Stimulated activated naive CD8-positive, alpha-beta T cell treated with anti-CD3 and anti-CD28 coated beads, Interleukin-15, amount 100 ng/mL, for 72 hours (primary cell): ENCODE measurements around the gene PITRM1.

Experiments
- ATAC-seq: fragments of 150-1000 bp; cut with Tn5 transposase; 2 replicates; pipeline ENCODE4 v1.10.0; 2021; ENCODE audit warnings: mild to moderate bottlenecking, moderate library complexity
- DNase-seq, 2 donors: peaks; one replicate each; pipeline ENCODE4 v3.0.0; 2021 to 2022
- H3K27ac Mint-ChIP-seq, 2 donors: one replicate each; pipeline ENCODE4 v1.8.0; 2022; ENCODE audit warnings: mild to moderate bottlenecking in 2 of 2, mixed read lengths in 2 of 2, moderate library complexity in 2 of 2
- H3K27me3 Mint-ChIP-seq: one replicate; pipeline ENCODE4 v1.8.0; 2022; ENCODE audit warnings: mixed read lengths
- H3K4me1 Mint-ChIP-seq: one replicate; pipeline ENCODE4 v1.8.0; 2022; ENCODE audit warnings: mild to moderate bottlenecking, mixed read lengths
- H3K4me3 Mint-ChIP-seq, 2 donors: one replicate each; pipeline ENCODE4 v1.8.0; 2022; ENCODE audit warnings: mild to moderate bottlenecking in 2 of 2, mixed read lengths in 2 of 2, moderate library complexity in 1 of 2
- H3K9me3 Mint-ChIP-seq, 2 donors: one replicate each; pipeline ENCODE4 v1.8.0; 2022; ENCODE audit warnings: mixed read lengths in 2 of 2

Gene PITRM1

GRCh38 chr10:3140280-3140679 is 32.3 kb downstream of the PITRM1 start:
- H3K27ac Mint-ChIP-seq, result no peak overlapping the region
- H3K4me3 Mint-ChIP-seq, result no peak overlapping the region
- H3K9me3 Mint-ChIP-seq, result no peaks in the 10 kb centered on the region
- no peaks in the 10 kb centered on the region for H3K27me3 Mint-ChIP-seq
- no peaks in the 10 kb centered on the region for H3K4me1 Mint-ChIP-seq
- DNase-seq (no peak), ATAC-seq (no peak)

DNA sequence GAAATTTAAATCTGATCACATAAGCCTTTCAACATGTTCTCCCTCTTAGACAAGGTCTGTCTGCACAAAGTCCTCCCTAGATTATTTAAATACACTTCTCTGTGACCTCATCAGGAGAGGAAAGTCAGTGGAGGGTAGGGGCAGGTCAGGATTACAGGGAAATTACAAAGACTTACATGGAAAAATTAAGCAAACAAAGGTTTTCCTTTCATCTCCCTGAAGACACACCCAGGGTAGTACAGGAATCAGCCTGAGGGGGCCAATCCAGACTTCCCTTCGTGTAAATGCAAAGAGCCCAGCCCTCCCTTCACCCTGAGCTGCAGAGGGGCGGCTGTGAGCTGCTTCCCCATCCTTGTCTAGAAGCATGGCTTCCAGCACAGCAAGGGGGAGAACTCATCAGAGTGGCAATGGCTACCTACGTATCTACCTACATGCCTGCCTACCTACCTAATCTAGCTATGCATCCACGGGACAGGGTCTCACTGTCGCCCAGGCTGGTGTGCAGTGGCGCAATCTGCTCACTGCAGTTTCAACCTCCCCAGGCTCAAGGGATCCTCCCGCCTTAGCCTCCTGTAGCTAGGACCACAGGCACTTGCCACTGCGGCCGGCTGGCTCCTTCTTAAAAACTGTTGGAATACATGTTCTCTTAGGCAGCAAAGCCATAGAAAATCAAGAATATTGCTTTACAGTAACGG is 33.2 kb downstream of the PITRM1 start:
- DNase-seq, result no peak
- H3K4me3 Mint-ChIP-seq, result no peak overlapping the region
- peak overlapping the region; percentile 43 to 79 for H3K27ac Mint-ChIP-seq
- no peaks in the 10 kb centered on the region for H3K4me1 Mint-ChIP-seq
- no peak for ATAC-seq
- H3K9me3 Mint-ChIP-seq, result no peaks in the 10 kb centered on the region
- no peaks in the 10 kb centered on the region for H3K27me3 Mint-ChIP-seq

DNA sequence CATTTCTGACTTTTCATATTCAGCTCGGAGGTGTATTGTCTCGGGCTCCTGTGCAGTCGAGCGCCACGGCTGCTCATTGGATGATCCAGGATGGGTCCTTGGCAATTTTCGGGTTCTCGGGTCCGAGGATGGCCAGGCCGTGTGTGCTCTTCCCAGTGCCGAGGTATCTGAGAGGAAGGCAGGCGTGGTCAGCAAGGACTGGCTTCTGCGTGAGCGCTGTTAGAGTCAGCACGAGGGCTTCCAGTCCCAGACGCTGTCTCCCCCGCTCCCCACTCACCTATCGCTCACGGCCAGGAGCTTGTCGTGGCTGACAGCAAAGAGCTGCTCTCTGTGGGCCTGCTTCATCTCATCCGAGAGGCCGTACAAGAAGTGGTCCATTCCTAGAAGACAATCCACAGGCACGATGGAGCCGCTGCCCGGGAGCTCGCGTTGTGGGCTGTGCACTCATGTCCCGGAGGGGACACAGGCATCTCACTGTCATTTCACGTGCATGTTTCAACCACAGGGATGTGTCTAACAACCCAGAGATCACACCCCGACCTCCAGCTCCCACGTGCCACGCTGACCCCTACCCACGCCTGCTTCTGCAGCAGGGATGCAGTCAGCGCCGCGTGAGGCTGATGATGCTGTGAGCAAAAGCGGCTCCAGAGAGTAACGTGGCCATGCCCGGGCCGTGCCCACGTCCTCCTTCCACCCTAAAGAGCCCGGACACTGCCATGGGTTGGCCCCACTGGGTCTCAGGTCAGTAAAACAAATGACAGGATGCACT is 34.4 kb downstream of the PITRM1 start:
- no peak for ATAC-seq

DNA sequence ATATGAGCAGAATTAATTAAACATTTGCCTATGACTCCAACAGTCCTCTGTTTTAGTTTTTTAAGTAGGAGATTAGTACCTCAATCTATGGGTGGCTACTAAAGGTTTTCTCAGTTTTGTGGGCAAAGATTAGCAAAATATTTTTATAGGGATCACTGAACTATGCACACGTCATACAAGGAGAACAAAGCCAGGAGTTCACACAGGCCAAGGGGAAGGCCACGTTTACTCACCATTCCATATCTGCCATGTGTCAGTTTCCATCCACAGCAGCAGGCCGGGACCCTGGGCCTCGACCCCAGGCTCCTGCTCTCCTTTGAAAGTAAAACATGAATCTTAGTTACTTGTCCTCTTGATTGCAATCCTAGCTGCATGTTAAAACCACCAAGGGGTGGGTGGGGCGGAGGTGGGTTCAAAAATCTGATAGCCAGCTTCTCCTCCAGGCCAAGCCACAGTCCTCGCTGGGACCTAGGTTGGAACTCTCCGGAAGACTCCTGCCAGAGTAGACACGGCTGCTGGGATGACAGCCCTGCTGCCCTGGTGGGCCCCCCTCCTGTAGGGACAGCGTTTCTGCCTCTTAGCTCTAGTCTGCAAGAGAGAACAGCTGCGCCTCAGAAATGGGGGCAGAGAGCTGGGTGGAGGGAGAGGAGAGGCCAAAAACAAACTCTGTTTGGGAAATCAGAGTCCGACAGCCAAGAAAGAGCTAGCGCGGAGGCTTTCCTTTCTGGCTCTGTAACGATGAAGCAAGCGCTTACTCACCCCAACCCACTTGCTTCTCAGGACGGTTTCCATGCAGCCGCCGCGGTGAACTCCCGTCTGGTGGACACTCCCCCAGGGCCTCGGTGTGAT is 35.6 kb downstream of the PITRM1 start:
- H3K27me3 Mint-ChIP-seq, result no peaks in the 10 kb centered on the region
- no peak overlapping the region for H3K27ac Mint-ChIP-seq
- no peaks in the 10 kb centered on the region for H3K9me3 Mint-ChIP-seq
- DNase-seq, result no peak
- H3K4me3 Mint-ChIP-seq, result no peak overlapping the region
- ATAC-seq, result no peak
- no peaks in the 10 kb centered on the region for H3K4me1 Mint-ChIP-seq

More for the DNA sequence above, 34.4 kb downstream of the PITRM1 start:
- no peaks in the 10 kb centered on the region for H3K9me3 Mint-ChIP-seq
- no peak for DNase-seq
- H3K4me1 Mint-ChIP-seq, result no peaks in the 10 kb centered on the region
- no peak overlapping the region for H3K4me3 Mint-ChIP-seq
- H3K27me3 Mint-ChIP-seq, result no peaks in the 10 kb centered on the region
- peak overlapping the region in 1 of 2 donors; percentile 83 for H3K27ac Mint-ChIP-seq

DNA sequence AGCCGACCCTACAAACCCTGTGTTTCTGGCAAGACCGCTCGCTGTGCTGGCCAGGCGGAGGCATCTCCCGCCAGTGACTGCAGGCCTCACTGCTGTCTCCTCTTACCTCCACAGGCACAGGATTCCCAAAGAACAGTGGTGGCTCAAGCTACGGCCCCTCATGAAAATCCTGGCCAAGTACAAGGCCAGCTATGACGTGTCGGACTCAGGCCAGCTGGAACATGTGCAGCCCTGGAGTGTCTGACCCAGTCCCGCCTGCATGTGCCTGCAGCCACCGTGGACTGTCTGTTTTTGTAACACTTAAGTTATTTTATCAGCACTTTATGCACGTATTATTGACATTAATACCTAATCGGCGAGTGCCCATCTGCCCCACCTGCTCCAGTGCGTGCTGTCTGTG is 36.2 kb downstream of the PITRM1 start:
- no peak overlapping the region for H3K4me3 Mint-ChIP-seq
- H3K27ac Mint-ChIP-seq, result peak overlapping the region in 1 of 2 donors; percentile 48
- H3K9me3 Mint-ChIP-seq, result no peaks in the 10 kb centered on the region

GRCh38 chr10:3135006-3135405 is 37.6 kb downstream of the PITRM1 start:
- peak overlapping the region; percentile 31 to 87 for H3K27ac Mint-ChIP-seq
- ATAC-seq (no peak), DNase-seq (no peak)
- H3K4me1 Mint-ChIP-seq, result no peaks in the 10 kb centered on the region
- H3K4me3 Mint-ChIP-seq, result no peak overlapping the region
- no peaks in the 10 kb centered on the region for H3K9me3 Mint-ChIP-seq
- H3K27me3 Mint-ChIP-seq, result no peaks in the 10 kb centered on the region

More for the DNA sequence above, 36.2 kb downstream of the PITRM1 start:
- no peaks in the 10 kb centered on the region for H3K4me1 Mint-ChIP-seq
- H3K27me3 Mint-ChIP-seq, result no peaks in the 10 kb centered on the region
- ATAC-seq (no peak), DNase-seq (no peak)

- ATAC-seq (no peak), DNase-seq (no peak)
- no peaks in the 10 kb centered on the region for H3K27me3 Mint-ChIP-seq
- H3K27ac Mint-ChIP-seq, result peak overlapping the region; percentile 54 to 88
- H3K4me3 Mint-ChIP-seq, result no peak overlapping the region
- no peaks in the 10 kb centered on the region for H3K4me1 Mint-ChIP-seq
- H3K9me3 Mint-ChIP-seq, result no peaks in the 10 kb centered on the region
Observed at GRCh38 chr10:3133948-3134347, 38.6 kb downstream of the PITRM1 start.

GRCh38 chr10:3132036-3133025 is 40.3 kb downstream of the PITRM1 start:
- peak overlapping the region in 1 of 2 donors; percentile 87 for H3K27ac Mint-ChIP-seq
- ATAC-seq (no peak), DNase-seq (no peak)
- no peaks in the 10 kb centered on the region for H3K27me3 Mint-ChIP-seq
- no peaks in the 10 kb centered on the region for H3K9me3 Mint-ChIP-seq
- H3K4me3 Mint-ChIP-seq, result no peak overlapping the region
- H3K4me1 Mint-ChIP-seq, result no peaks in the 10 kb centered on the region

DNA sequence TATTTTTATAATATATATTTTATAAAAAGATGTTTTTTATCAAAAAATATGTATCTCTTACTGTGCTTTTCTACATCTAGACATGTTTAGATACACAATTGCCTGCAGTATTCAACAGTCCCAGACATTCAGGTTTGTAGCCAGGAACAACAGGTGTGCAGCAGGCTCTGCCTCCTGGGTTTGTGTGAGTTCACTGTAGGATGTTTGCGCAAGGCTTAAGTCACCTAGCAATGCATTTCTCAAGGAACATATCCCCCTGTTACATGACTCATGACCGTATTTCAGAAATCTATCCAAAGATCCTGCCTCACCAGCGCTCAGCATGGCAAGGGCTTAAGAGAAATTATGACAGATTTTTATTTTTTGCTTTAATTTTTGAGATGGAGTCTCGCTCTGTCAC is 41.5 kb downstream of the PITRM1 start:
- no peak for DNase-seq
- no peak overlapping the region for H3K4me3 Mint-ChIP-seq
- no peaks in the 10 kb centered on the region for H3K9me3 Mint-ChIP-seq
- H3K27ac Mint-ChIP-seq, result no peak overlapping the region
- H3K27me3 Mint-ChIP-seq, result no peaks in the 10 kb centered on the region
- H3K4me1 Mint-ChIP-seq, result no peaks in the 10 kb centered on the region
- ATAC-seq, result no peak

DNA sequence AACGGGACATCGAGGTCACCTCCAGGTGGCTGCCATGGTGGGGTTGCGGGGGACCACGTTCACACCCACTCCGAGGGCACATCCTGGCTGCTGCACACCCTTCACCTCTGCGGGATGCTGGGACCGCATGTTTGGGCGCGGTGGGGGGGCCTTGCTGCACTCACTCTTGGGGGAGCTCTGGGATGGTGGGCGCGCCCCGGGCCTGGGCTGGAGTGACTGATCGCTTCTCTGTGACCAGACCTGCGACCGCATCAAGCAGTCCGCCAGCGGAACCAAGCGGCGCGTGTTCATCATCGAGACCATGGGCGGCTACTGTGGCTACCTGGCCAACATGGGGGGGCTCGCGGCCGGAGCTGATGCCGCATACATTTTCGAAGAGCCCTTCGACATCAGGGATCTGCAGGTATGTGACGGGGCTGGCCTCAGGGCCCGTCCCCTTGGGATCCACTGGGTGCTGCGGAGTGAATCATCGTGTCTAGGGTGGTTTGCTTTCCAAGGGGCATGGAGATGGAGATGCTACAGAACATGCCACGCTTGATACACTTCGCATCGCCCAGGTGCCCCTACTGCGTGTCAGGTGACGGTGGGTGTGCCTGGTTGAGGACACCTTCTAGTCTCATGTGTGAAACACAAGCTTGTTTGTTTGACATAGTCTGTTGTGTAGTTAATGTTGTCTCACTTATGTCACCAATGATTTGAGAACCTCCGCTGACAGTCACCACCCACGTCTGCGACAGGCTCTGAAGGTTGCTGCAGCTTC is 42.8 kb downstream of the PITRM1 start:
- Mint-ChIP-seq H3K9me3 (no peaks in the 10 kb centered on the region), H3K4me1 (no peaks in the 10 kb centered on the region), H3K27me3 (no peaks in the 10 kb centered on the region), H3K4me3 (no peak overlapping the region), H3K27ac (no peak overlapping the region)
- no peak for DNase-seq
- no peak for ATAC-seq

DNA sequence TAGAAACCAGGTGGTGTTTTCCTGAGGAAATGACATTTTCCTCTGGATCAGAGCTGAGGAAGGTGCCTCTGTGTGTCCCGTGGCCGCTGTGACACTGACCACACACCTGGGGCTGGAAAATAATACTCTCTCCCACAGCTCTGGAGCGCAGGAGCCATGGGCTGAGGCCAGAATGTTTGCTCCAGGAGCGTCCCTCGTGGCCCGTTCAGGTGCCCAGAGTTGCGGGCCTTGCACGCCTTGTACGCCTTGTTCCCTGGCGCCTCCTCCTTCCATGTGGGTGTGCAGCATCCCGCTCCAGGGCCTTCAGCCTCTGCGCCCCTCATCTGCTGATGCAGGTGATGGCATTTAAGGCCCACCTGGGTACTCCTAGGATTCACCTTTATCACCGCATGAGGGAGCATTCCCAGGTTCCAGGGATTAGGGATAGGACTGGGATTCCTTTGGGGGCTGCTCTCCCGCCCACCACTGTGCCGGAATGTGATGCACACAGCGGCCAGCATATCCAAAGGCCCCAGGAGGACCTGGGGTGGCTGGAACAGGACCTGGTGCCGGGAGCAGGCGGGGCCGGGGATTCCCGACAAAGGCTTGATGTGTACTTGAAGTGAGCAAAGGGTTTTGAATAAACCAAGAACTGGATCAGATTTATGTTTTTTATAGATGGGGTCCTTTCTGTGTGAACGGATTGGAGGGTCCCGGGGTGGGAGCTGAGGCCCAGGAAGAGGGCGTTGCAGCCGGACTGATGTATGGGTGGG is 44.0 kb downstream of the PITRM1 start:
- H3K4me3 Mint-ChIP-seq, result no peak overlapping the region
- peak overlapping the region in 1 of 2 donors; percentile 97 for H3K27ac Mint-ChIP-seq
- no peak for ATAC-seq
- no peak for DNase-seq
- H3K9me3 Mint-ChIP-seq, result no peaks in the 10 kb centered on the region
- no peaks in the 10 kb centered on the region for H3K27me3 Mint-ChIP-seq
- no peaks in the 10 kb centered on the region for H3K4me1 Mint-ChIP-seq

DNA sequence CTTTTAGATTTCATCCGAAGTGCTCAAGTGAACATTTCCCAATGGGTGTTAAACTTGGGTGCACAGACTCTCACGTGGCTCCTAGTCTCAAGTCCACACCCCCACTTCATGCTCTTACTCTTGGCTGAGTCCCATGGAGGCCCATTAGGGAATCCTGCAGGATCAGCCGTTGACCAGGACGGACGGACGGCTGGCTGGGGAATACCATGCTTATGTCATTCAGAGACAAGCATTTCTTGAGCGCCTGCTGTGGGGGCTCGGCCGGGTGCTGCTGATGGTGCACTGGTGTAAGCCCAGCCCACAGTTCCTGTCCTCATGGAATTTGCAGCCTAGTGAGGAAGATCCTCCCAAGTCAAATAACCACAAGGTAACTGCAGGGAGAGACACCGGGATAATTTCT is 44.7 kb downstream of the PITRM1 start:
- Mint-ChIP-seq H3K4me1 (no peaks in the 10 kb centered on the region), H3K27me3 (no peaks in the 10 kb centered on the region), H3K27ac (no peak overlapping the region), H3K4me3 (no peak overlapping the region), H3K9me3 (no peaks in the 10 kb centered on the region)
- DNase-seq, result no peak
- no peak for ATAC-seq

DNA sequence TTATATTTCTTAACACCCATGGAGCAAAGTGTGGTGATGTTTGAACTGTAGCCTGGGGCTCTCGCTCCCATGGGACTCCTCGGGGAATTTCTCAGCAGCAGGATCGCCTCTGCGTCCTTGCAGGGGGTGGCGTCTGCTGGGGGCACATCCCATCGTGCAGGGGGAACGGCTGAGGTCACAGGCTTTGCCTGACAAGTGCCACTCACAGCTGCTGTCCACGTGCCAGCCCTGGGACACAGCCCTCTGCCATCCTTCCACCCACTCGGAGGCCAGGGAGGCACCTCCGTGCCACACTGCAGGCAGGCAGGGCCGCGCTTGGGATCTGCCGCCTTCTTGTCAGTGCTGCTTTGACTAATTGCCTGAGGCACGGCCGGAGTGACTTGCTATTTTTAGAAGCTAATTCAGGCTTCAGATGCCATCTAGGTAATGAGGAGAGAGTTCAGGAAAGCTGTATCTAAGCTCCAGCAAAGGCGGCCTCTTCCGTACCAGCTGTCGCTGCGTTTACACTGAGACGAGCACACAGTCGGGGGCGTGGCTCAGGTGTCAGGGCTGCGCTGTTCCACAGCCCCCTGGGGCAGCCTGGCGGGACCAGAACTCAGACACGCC is 45.7 kb downstream of the PITRM1 start:
- no peaks in the 10 kb centered on the region for H3K9me3 Mint-ChIP-seq
- H3K4me3 Mint-ChIP-seq, result no peak overlapping the region
- peak overlapping the region in 1 of 2 donors; percentile 67 for H3K27ac Mint-ChIP-seq
- no peaks in the 10 kb centered on the region for H3K27me3 Mint-ChIP-seq
- ATAC-seq (no peak), DNase-seq (no peak)
- H3K4me1 Mint-ChIP-seq, result no peaks in the 10 kb centered on the region
